Left lung (tissue), 10 donors: ENCODE measurements around the gene OLFM2. TPM values are rescaled to one million over a fixed set of nuclear protein-coding genes. Genes with fewer than 3 reads are reported as not detected.

Experiments
- ATAC-seq: fragments of 200-7000 bp; cut with Tn5 transposase; one replicate; pipeline ENCODE4 v1.9.1; 2020; ENCODE audit warnings: moderate library complexity
- DNase-seq, 4 donors: peaks; one replicate each; pipeline ENCODE4 v3.0.0-alpha.2; 2013 to 2020
- H3K27ac ChIP-seq, 2 donors: fragments of 200-600 bp; sonication (generic) in 1 of 2; one replicate each; pipeline versions ENCODE4 v1.5.0 to v1.8.0; 2020 to 2021
- H3K27me3 ChIP-seq, 2 donors: fragments of 200-600 bp; sonication (generic) in 1 of 2; one replicate each; pipeline versions ENCODE4 v1.5.0 to v1.8.0; 2020 to 2021
- H3K36me3 ChIP-seq, 2 donors: fragments of 200-600 bp; sonication (generic) in 1 of 2; one replicate each; pipeline versions ENCODE4 v1.5.0 to v1.8.0; 2020 to 2021
- H3K4me1 ChIP-seq, 2 donors: fragments of 200-600 bp; one replicate each; pipeline ENCODE4 v1.8.0; 2021
- H3K4me3 ChIP-seq, 2 donors: fragments of 200-600 bp; sonication (generic) in 1 of 2; one replicate each; pipeline versions ENCODE4 v1.5.0 to v1.8.0; 2020 to 2021; ENCODE audit warnings: mild to moderate bottlenecking in 1 of 2
- H3K9me3 ChIP-seq, 2 donors: fragments of 200-600 bp; sonication (generic) in 1 of 2; one replicate each; pipeline versions ENCODE4 v1.5.0 to v1.8.0; 2020 to 2021
- CTCF ChIP-seq, 2 donors: fragments of 200-600 bp; sonication (generic) in 1 of 2; IDR thresholded peaks; one replicate each; pipeline versions ENCODE4 v1.5.0 to v1.8.0; 2021; ENCODE audit warnings: antibody characterized with exemption in 2 of 2
- intact Hi-C, 2 donors: fragments of 100-400 bp; cut with DNase I; formaldehyde crosslinking; loops; one replicate each; pipeline versions ENCODE4 v1.11.2 to v1.14.2; 2022
- polyA plus RNA-seq, 6 donors: library from polyadenylated mRNA; unstranded; fragments of 120-200 nt; gene quantifications; one replicate each; pipeline ENCODE4 v1.2.1, GENCODE V29; 2013; ENCODE audit not compliant: insufficient read length in 6 of 6
- total RNA-seq, 2 donors: library from RNA; stranded (reverse); fragmentation: NEBNext Ultra II Directional; extraction: Animal tissue kit (Norgen Biotek cat#: 25700); gene quantifications; one replicate each; pipeline ENCODE4 v1.2.1, GENCODE V29; 2021
- donor health status: DM: no; HTN: yes; CAD: no.
- donor health status: DM: no; HTN: no; CAD: no.

OLFM2 gene
- total and polyA plus RNA-seq, 8 donors, result 7.6 to 33.9 (median 27.8) TPM

GRCh38 chr19:9834726-9835506, 101.4 kb downstream of the OLFM2 start, which contains the start of gene PIN1:
Gene PIN1 (plus strand): TSS chr19:9835318. CDS start chr19:9835345, 27 bp downstream.
- Histone ChIP-seq H3K9me3 (no peaks in the 10 kb centered on the region), H3K36me3 (peaks cover 0 to 37% of the 10 kb centered on the region in 2 donors), H3K4me1 (peaks cover 8 to 21% of the 10 kb centered on the region in 2 donors), H3K27me3 (no peaks in the 10 kb centered on the region), H3K4me3 (peak within 1 kb of the TSS; percentile 79 to 99), H3K27ac (peak within 1 kb of the TSS in 1 of 2 donors; percentile 70)
- peak; percentile 98 to 99 (median 99) for DNase-seq
- peak; percentile 43 to 68 for TF ChIP-seq CTCF (IDR thresholded peaks at IDR 0.05)
- intact Hi-C loops, result no loop called here
- ATAC-seq, result peak; percentile 99

DNA sequence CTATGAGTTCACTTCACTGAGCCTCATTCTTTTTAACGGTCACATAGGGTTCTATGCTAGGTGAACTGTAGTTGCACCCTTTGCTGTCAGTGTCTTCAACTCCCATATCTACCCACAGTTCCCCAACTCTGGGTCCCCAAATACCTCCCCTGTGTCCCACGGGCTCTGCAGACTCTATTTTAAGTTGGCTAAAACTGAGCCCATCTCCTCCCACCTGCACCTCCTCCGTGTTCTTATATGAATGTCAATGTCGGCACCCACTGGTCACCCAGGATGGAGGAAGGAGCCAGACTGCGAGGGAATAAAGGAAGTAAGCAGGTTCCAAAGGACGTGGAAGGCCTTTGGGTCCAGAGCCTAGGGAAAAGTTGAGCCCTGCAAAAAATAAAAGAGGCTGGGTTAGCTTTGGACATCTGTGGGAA, 102.0 kb downstream of the OLFM2 start:
- peak overlapping the region in 1 of 2 donors; percentile 68 for H3K27ac ChIP-seq
- H3K4me3 ChIP-seq, result peak overlapping the region in 1 of 2 donors; percentile 79
- no peaks in the 10 kb centered on the region for H3K9me3 ChIP-seq
- ATAC-seq, result no peak
- no peaks in the 10 kb centered on the region for H3K27me3 ChIP-seq
- H3K4me1 ChIP-seq, result peaks cover 8 to 25% of the 10 kb centered on the region in 2 donors
- H3K36me3 ChIP-seq, result peaks cover 0 to 37% of the 10 kb centered on the region in 2 donors
- DNase-seq, result no peak
- TF ChIP-seq CTCF (IDR thresholded peaks at IDR 0.05), result no peak
- intact Hi-C loops, result no loop called here

DNA sequence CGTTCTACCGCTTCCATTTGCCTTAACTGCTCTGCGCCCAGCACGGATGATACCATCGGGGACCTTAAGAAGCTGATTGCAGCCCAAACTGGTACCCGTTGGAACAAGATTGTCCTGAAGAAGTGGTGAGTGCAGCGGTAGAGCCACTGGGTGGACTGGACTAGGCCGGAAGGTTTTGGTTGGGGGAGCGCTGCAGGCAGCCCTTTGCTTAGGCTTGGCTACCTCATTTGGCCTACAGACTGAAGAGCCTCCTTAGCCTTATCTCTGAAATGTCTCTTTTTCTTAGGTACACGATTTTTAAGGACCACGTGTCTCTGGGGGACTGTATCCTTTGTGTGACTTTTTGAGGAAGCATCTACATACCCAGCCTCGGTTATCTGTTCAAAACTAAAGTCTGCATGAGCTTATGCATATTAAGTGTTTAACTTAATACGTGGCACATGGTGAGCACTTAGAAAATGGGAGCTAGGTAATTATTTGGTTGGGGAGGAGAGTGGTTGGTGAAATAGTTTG, 107.7 kb downstream of the OLFM2 start:
- Histone ChIP-seq H3K36me3 (peaks cover 0 to 22% of the 10 kb centered on the region in 2 donors), H3K27ac (peak overlapping the region in 1 of 2 donors; percentile 81), H3K4me1 (peaks cover 14 to 35% of the 10 kb centered on the region in 2 donors), H3K4me3 (peak overlapping the region; percentile 91 to 93), H3K27me3 (no peaks in the 10 kb centered on the region), H3K9me3 (no peaks in the 10 kb centered on the region)
- intact Hi-C loops, result no loop called here
- no peak for TF ChIP-seq CTCF (IDR thresholded peaks at IDR 0.05)
- DNase-seq (no peak), ATAC-seq (no peak)

DNA sequence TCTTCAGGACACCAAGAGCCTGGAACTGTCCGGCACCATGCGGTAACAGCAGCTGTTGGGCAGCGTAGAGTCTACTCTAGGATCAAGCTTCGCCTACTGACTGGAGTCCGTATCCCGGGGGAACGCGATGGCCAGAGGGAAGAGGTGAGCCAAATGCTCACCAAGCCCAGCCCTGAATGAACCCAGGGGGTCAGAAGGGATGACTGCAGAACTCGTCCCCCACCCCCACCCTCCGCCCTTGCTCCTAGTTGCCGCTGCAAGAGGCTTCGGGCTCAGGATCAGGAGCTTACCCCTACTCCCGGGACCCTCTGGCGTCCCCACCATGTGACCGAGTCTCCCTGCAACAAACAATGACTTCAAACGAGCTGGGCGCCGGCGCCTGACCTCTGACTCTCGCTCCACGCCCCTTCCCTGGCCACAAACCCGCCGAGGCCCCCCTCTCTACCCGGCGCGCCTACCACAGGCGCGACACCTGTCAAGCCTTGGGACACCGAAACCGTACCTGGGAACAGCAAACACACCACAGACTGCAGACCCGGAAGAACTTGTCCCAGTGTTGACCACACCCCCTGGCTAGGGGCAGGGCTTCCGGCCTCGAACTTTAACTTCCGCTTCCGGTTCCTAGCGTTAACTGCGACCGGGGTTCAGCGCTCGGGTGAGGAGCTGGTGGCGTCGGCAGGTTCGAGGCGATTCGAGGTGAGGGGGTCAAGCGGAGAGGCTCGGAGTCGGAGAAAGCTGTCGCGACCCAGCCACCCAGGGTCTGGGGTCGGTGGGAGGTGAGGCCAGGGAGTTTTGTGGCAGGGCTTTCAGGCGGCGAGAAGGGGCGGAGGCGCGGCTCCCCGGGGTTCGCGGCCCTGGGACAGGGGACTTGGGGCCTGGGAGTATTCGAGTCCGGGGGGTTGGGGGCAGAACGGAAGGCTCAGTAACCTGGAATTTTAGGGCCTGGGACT, 108.8 kb downstream of the OLFM2 start, which contains the start of gene UBL5:
Gene UBL5, plus strand, starts transcription at position 630 of the 950 bp plus-strand sequence. CDS start 420 bp downstream, outside the sequence.
- H3K36me3 ChIP-seq, result peaks cover 0 to 22% of the 10 kb centered on the region in 2 donors
- DNase-seq (peak; percentile 85 to 93 (median 90)), ATAC-seq (peak; percentile 99)
- no peaks in the 10 kb centered on the region for H3K9me3 ChIP-seq
- peaks cover 14 to 35% of the 10 kb centered on the region in 2 donors for H3K4me1 ChIP-seq
- peak within 1 kb of the TSS; percentile 91 to 93 for H3K4me3 ChIP-seq
- intact Hi-C loops, result no loop called here
- H3K27me3 ChIP-seq, result no peaks in the 10 kb centered on the region
- no peak for TF ChIP-seq CTCF (IDR thresholded peaks at IDR 0.05)
- peak within 1 kb of the TSS; percentile 50 to 81 for H3K27ac ChIP-seq
